ENCODE measurements around the gene ADAP1. TPM values are rescaled to one million over a fixed set of nuclear protein-coding genes. Genes with fewer than 3 reads are reported as not detected.

The ADAP1 gene
- total and polyA plus RNA-seq, 2 of the 13 experiments (the other 11 are each of a cell fraction or from before 2014, with no cell fraction given): 10.5 to 24.6 TPM

DNA sequence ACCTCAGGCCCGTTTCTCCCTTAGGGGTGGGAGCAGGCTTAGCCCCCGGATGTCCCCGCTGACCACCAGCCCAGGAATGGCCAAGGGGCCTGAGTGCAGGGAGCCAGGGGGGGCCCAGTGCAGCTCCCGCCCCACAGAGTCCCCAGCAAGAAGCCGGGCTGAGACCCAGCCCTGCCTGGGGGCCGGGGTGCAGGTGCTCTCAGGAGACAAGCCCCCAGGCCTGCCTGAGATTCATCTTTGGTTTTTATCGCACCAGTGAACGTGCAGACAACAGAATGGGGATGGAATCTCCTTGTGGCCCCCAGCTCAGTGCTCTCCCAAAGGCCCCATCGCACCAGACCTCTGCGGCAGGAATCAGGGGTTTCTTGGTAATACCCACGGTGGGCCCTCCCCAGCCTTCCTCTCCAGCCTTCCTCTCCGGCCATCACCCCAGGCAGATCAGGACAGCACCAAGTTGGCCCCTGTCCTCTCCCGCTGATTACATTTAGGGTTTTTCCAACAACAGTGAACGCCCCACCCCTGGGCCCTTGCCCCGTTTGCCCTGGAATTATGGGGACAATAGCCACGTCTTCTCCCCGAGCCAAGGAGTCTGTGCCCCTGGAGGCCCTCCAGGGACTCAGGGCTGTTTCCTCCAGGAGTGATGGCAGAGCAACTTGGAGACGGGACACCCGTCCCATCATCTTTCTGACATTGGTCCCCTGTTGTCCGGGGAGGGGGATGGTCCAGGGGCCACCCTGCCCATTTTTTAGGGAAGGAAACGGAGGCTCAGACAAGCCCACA is 22.4 kb downstream of the ADAP1 start:
- DNase-seq (ENCODE audit: low spot score) (no peak), ATAC-seq (no peak), FAIRE-seq (no peak)
- 96% methylated on average over 16 of the region's 21 CpGs for WGBS (ENCODE audit: low lambda C conversion rate)
- Histone ChIP-seq H3K9ac (ENCODE audit: insufficient read depth, low read depth, low read length) (no peak overlapping the region), H3K27ac (ENCODE audit: extremely low read length, insufficient read depth, low read length) (no peak overlapping the region), H4K20me1 (ENCODE audit: insufficient read depth, low read length) (no peaks in the 10 kb centered on the region), H3K4me1 (ENCODE audit: insufficient read depth, low read length) (peaks cover 53% of the 10 kb centered on the region), H3K36me3 (replicated peaks in 1 of 2; ENCODE audit: control insufficient read depth in 1 of 2, insufficient read depth in 2 of 2, low read length in 2 of 2) (no peaks in the 10 kb centered on the region), H3K79me2 (ENCODE audit: insufficient read depth, low read length) (no peaks in the 10 kb centered on the region), H3K9me3 (ENCODE audit: low read length) (no peaks in the 10 kb centered on the region), H3K27me3 (ENCODE audit: control insufficient read depth in 1 of 2, insufficient read depth in 2 of 2, low read length in 2 of 2) (no peaks in the 10 kb centered on the region), H3K4me2 (ENCODE audit: low read depth, low read length) (no peak overlapping the region), H2AFZ (ENCODE audit: low read length) (no peak overlapping the region), H3K4me3 (replicated peaks in 1 of 3; ENCODE audit: insufficient read depth in 1 of 3, low read depth in 2 of 3, low read length in 3 of 3) (no peak overlapping the region)
- in situ Hi-C loops (cut with HindIII; ENCODE audit: extremely low pct_ligation_motif_present, low pct_unique_long_range_greater_than_20kb) (no loop called here), intact Hi-C loops (cut with micrococcal nuclease; ENCODE audit: unreplicated experiment) (no loop called here)
- no TSS peak for BruUV-seq (replicated peaks)
- ChIA-PET POLR2A (no interaction called here), CTCF (ENCODE audit: low intra/inter-chr PET ratio, low total read pairs) (no interaction called here)
- TF ChIP-seq ARNT2 (CRISPR knock-in tag; IDR thresholded peaks at IDR 0.05; ENCODE audit: low read depth) (no peak), RERE (CRISPR knock-in tag; IDR thresholded peaks at IDR 0.05; ENCODE audit: low read depth) (no peak), REPIN1 (CRISPR knock-in tag; IDR thresholded peaks at IDR 0.05; ENCODE audit: borderline replicate concordance, low read depth) (no peak), MIER3 (CRISPR knock-in tag; IDR thresholded peaks at IDR 0.05; ENCODE audit: borderline replicate concordance) (no peak), EEA1 (CRISPR knock-in tag; IDR thresholded peaks at IDR 0.05; ENCODE audit: borderline replicate concordance) (no peak), HIC2 (CRISPR knock-in tag; IDR thresholded peaks at IDR 0.05; ENCODE audit: low read depth) (no peak), CREB1 (IDR thresholded peaks at IDR 0.05) (no peak), CREB1 (CRISPR knock-in tag; IDR thresholded peaks at IDR 0.05) (no peak), ZSCAN22 (CRISPR knock-in tag; IDR thresholded peaks at IDR 0.05) (no peak), SIX4 (CRISPR knock-in tag; IDR thresholded peaks at IDR 0.05) (no peak)
- TF ChIP-seq, protein P1, sequence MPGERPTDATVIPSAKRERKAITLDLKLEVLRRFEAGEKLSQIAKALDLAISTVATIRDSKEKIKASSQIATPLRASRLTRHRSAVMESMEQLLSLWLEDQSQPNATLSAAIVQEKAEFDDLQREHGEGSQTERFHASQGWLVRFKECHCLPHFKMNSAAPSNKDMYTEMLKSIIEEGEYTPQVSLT (CRISPR knock-in tag; IDR thresholded peaks at IDR 0.05; ENCODE audit: borderline replicate concordance, low read depth): no peak
- TF ChIP-seq, protein P2, sequence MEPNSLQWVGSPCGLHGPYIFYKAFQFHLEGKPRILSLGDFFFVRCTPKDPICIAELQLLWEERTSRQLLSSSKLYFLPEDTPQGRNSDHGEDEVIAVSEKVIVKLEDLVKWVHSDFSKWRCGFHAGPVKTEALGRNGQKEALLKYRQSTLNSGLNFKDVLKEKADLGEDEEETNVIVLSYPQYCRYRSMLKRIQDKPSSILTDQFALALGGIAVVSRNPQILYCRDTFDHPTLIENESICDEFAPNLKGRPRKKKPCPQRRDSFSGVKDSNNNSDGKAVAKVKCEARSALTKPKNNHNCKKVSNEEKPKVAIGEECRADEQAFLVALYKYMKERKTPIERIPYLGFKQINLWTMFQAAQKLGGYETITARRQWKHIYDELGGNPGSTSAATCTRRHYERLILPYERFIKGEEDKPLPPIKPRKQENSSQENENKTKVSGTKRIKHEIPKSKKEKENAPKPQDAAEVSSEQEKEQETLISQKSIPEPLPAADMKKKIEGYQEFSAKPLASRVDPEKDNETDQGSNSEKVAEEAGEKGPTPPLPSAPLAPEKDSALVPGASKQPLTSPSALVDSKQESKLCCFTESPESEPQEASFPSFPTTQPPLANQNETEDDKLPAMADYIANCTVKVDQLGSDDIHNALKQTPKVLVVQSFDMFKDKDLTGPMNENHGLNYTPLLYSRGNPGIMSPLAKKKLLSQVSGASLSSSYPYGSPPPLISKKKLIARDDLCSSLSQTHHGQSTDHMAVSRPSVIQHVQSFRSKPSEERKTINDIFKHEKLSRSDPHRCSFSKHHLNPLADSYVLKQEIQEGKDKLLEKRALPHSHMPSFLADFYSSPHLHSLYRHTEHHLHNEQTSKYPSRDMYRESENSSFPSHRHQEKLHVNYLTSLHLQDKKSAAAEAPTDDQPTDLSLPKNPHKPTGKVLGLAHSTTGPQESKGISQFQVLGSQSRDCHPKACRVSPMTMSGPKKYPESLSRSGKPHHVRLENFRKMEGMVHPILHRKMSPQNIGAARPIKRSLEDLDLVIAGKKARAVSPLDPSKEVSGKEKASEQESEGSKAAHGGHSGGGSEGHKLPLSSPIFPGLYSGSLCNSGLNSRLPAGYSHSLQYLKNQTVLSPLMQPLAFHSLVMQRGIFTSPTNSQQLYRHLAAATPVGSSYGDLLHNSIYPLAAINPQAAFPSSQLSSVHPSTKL (CRISPR knock-in tag; IDR thresholded peaks at IDR 0.05): no peak
